GM12865 (cell line): ENCODE data around the gene EIF4A2.
"Not testable (repeated sequence)": the region's sequence is repeated elsewhere in the genome, so short reads cannot be mapped to it uniquely, and the experiment has no call there.

ENCODE experiments used
- DNase-seq: peaks from one replicate; pipeline ENCODE4 v3.0.0; 2010; ENCODE audit warnings: low read depth
- H3K4me3 ChIP-seq: 2 replicates; pipeline ENCODE4 v1.5.1; 2011; ENCODE audit warnings: mild to moderate bottlenecking, low read depth, low read length, control low read depth
- CTCF ChIP-seq: IDR thresholded peaks from 2 replicates; pipeline ENCODE4 v1.5.1; 2011; ENCODE audit warnings: low read length, control low read depth, low read depth, inconsistent platforms; ENCODE audit not compliant: insufficient read depth; ENCODE audit errors: missing control alignments

The EIF4A2 gene

GRCh38 chr3:186788482-186789370 lies 5.3 kb downstream of the EIF4A2 start:
- peak overlapping the region; percentile 11 for H3K4me3 ChIP-seq
- peak; percentile 21 for DNase-seq
- no peak for TF ChIP-seq CTCF

- peak; percentile 7 for DNase-seq
- no peak overlapping the region for H3K4me3 ChIP-seq
- no peak for TF ChIP-seq CTCF
Observed at GRCh38 chr3:186789554-186790260, 6.3 kb downstream of the EIF4A2 start.

DNA sequence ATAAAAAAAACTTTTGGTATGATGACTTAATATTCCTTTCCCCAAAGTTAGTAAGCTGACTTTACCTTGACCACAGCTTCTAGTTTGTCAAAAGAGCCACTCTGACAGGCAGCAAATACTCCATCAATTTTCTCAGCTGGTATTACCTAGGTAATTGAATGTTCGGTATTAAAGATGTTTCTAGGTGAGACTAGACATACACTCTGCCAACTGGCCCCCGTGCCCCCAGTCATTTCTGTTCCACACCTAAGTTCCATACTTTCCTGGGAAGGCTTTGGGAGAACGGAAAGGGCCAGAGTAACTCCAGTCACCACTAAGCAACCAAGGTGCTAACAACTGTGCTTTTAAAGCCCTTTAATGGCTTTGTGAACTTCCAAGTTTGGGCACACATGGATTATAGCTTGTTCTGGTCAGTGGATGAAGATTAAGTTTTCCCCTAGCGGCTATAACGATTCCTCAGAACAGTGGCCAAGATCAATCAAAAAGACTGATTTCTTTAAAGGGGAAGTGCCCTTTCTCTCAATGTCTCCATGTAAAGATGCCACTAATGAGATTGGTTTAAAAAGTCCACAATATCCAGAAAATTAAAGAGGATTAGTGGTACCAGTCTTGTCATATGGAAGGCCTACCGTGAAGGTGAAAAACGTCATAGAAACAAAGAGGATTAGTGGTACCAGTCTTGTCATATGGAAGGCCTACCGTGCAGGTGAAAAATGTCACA lies 7.0 kb downstream of the EIF4A2 start:
- peak; percentile 20 for TF ChIP-seq CTCF
- peak; percentile 72 for DNase-seq
- no peak overlapping the region for H3K4me3 ChIP-seq

GRCh38 chr3:186798239-186798874 lies 15.0 kb downstream of the EIF4A2 start:
- no peak for TF ChIP-seq CTCF
- DNase-seq: no peak
- H3K4me3 ChIP-seq: no peak overlapping the region

DNA sequence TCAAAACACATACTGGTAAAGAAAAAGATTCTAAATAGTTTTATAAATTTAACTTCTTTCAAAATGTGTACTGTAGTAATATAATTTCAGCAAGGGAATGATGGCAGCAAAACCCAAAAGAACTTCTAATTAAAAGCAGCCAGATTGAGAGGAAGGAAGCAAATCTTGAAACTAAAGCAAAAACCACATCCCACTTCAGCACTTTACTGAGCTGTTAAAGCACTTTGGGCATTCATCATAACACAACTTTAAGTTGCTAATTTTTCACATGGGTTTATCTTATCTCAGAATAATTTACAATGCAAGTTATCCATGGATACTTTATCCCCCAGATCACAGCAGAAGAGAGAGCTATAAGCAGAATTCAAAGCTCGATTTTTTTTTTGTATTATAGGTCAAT lies 16.9 kb downstream of the EIF4A2 start:
- DNase-seq: no peak
- TF ChIP-seq CTCF: no peak

GRCh38 chr3:186802701-186803100 lies 19.3 kb downstream of the EIF4A2 start:
- no peak for DNase-seq
- no peak for TF ChIP-seq CTCF
- no peak overlapping the region for H3K4me3 ChIP-seq

More for the DNA sequence above, 16.9 kb downstream of the EIF4A2 start:
- no peak overlapping the region for H3K4me3 ChIP-seq

- not testable (repeated sequence) for H3K4me3 ChIP-seq, DNase-seq
Observed at GRCh38 chr3:186803447-186803846, 20.1 kb downstream of the EIF4A2 start.
